Stomach (tissue), 9 donors: ENCODE data around the gene DNAH6. TPM values are rescaled to one million over a fixed set of nuclear protein-coding genes. Genes with fewer than 3 reads are reported as not detected.

Source experiments
- DNase-seq, 2 donors: peaks; one replicate each; pipeline versions ENCODE4 v3.0.0 to v3.0.0-alpha.2; 2013 to 2019
- H3K27ac ChIP-seq, 5 donors: fragments of 200-600 bp in 4 of 5; sonication (generic) in 4 of 5; one replicate each; pipeline ENCODE4 v1.5.1; 2013 to 2019; ENCODE audit warnings: mild to moderate bottlenecking in 1 of 5, moderate library complexity in 1 of 5
- H3K27me3 ChIP-seq, 3 donors: fragments of 200-600 bp; sonication (generic); one replicate each; pipeline ENCODE4 v1.5.1; 2017 to 2019; ENCODE audit warnings: mixed run types in 1 of 3
- H3K36me3 ChIP-seq, 4 donors: fragments of 200-600 bp; sonication (generic); 1 replicate in 3 of 4; 2 replicates in 1 of 4; pipeline ENCODE4 v1.5.1; 2016 to 2019
- H3K4me1 ChIP-seq, 4 donors: fragments of 200-600 bp; sonication (generic); one replicate each; pipeline ENCODE4 v1.5.1; 2016 to 2019
- H3K4me3 ChIP-seq, 4 donors: fragments of 200-600 bp; sonication (generic) in 3 of 4; one replicate each; pipeline ENCODE4 v1.5.1; 2016 to 2019; ENCODE audit warnings: mild to moderate bottlenecking in 1 of 4
- H3K9me3 ChIP-seq, 4 donors: fragments of 200-600 bp; sonication (generic); one replicate each; pipeline ENCODE4 v1.5.1; 2016 to 2019
- EP300 ChIP-seq: sonication (generic); formaldehyde crosslinking; IDR thresholded peaks from one replicate; pipeline ENCODE4 v1.6.1; 2017; ENCODE audit warnings: antibody characterized with exemption
- POLR2A ChIP-seq, 4 donors: fragments of 450-650 bp; IDR thresholded peaks; one replicate each; pipeline ENCODE4 v1.6.1; 2016; ENCODE audit warnings: antibody characterized with exemption in 4 of 4, control low read depth in 2 of 4, mild to moderate bottlenecking in 1 of 4, moderate library complexity in 1 of 4
- POLR2AphosphoS5 ChIP-seq, 3 donors: sonication (generic); formaldehyde crosslinking; IDR thresholded peaks; one replicate each; pipeline ENCODE4 v1.6.1; 2016; ENCODE audit warnings: antibody characterized with exemption in 3 of 3
- WGBS, 5 donors: extraction: QIAGEN DNeasy Blood & Tissue Kit in 3 of 5; methylation state at CpG; one replicate each; pipeline versions ENCODE4 v1.1.5 to v1.1.7; 2013 to 2018; 5-methylcytosine and 5-hydroxymethylcytosine counted together
- intact Hi-C: fragments of 100-400 bp; cut with DNase I; formaldehyde crosslinking; loops from one replicate; pipeline ENCODE4 v1.15.1; 2023; ENCODE audit warnings: low total_unique reads
- polyA plus RNA-seq, 3 donors: library from polyadenylated mRNA; stranded (reverse); fragments of 200-250 nt; gene quantifications; one replicate each; pipeline ENCODE4 v1.2.3, GENCODE V29; 2013
- total RNA-seq, 5 donors: library from RNA; depleted of rRNA; stranded (reverse); fragments of >200 nt; gene quantifications; one replicate each; pipeline versions ENCODE4 v1.1.0 to v1.2.3, GENCODE V29; 2014 to 2016
- TF ChIP-seq, protein P1 (sequence below), 7 experiments: fragments of 450-650 bp in 4 of 7; fragments of 200-600 bp in 3 of 7; sonication (generic) in 3 of 7; IDR thresholded peaks; one replicate each; pipeline ENCODE4 v1.5.1; 2016 to 2019; ENCODE audit warnings: antibody characterized with exemption in 7 of 7, control low read depth in 2 of 7, mild to moderate bottlenecking in 1 of 7
- donor health status: healthy with polysubstance abuse.
- donor health status: Bipolar disorder and iron deficiency.
- donor health status: healthy.

The DNAH6 gene
- total and polyA plus RNA-seq, 8 donors = 0.15 to 4.5 (median 0.44) TPM

DNA sequence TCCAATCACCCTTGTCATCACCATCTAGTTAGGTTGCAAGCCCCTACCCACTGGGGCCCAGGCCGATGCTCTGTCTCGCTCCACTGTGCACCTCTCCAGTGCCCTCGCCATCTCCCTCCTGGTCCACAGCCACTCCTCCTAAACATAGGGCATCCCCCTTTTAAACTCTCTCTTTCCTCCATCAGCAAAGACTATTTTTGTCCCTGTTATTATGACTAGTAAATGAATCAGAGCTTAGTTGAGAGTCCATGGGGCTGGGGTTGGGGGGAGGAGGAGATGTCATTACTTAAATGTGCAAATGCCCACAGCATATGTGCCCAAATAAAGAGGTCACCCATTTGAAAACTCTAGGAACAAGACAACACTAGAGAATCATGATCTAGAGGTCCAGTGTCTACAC is 197.1 kb downstream of the DNAH6 start:
- H3K4me1 ChIP-seq = no peaks in the 10 kb centered on the region
- no peak for DNase-seq
- no peak for TF ChIP-seq POLR2A (IDR thresholded peaks at IDR 0.05)
- TF ChIP-seq, protein P1, sequence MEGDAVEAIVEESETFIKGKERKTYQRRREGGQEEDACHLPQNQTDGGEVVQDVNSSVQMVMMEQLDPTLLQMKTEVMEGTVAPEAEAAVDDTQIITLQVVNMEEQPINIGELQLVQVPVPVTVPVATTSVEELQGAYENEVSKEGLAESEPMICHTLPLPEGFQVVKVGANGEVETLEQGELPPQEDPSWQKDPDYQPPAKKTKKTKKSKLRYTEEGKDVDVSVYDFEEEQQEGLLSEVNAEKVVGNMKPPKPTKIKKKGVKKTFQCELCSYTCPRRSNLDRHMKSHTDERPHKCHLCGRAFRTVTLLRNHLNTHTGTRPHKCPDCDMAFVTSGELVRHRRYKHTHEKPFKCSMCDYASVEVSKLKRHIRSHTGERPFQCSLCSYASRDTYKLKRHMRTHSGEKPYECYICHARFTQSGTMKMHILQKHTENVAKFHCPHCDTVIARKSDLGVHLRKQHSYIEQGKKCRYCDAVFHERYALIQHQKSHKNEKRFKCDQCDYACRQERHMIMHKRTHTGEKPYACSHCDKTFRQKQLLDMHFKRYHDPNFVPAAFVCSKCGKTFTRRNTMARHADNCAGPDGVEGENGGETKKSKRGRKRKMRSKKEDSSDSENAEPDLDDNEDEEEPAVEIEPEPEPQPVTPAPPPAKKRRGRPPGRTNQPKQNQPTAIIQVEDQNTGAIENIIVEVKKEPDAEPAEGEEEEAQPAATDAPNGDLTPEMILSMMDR (IDR thresholded peaks at IDR 0.05) = no peak
- no peak for TF ChIP-seq POLR2AphosphoS5 (IDR thresholded peaks at IDR 0.05)
- TF ChIP-seq EP300 = no peak
- no peak overlapping the region for H3K4me3 ChIP-seq
- no peak overlapping the region for H3K27ac ChIP-seq
- no peaks in the 10 kb centered on the region for H3K27me3 ChIP-seq
- no peaks in the 10 kb centered on the region for H3K36me3 ChIP-seq
- 98 to 100% (median 99%) methylated on average over 3 of the region's 3 CpGs for WGBS, 5 donors
- no peaks in the 10 kb centered on the region for H3K9me3 ChIP-seq
- intact Hi-C loops = no loop called here

DNA sequence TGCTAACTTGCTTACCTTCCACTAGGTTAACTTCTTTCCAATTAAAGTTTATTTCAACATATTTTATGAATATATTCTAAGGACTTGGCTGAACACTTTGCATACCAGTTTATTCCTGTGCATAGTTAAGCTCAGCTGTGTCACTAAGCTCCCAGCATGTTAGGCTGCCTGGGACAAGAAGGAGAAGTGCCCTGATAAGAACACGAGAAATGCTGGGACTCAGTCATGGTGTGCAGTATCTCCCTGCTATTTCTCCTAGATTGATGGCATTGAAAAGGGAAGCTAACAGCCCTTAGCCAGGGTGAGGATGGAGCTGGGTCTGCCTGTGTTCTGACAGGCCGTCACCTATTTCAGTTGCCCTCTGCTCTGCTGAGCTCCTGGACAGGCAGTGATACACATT is 200.3 kb downstream of the DNAH6 start:
- intact Hi-C loops = no loop called here
- no peaks in the 10 kb centered on the region for H3K4me1 ChIP-seq
- WGBS, 5 donors = 43 to 61% (median 50%) methylated on average over 2 of the region's 2 CpGs
- TF ChIP-seq POLR2AphosphoS5 (IDR thresholded peaks at IDR 0.05) = no peak
- TF ChIP-seq, protein P1 (IDR thresholded peaks at IDR 0.05) = no peak
- TF ChIP-seq POLR2A (IDR thresholded peaks at IDR 0.05) = no peak
- no peak for TF ChIP-seq EP300
- no peak overlapping the region for H3K27ac ChIP-seq
- no peak for DNase-seq
- H3K4me3 ChIP-seq = no peak overlapping the region
- no peaks in the 10 kb centered on the region for H3K27me3 ChIP-seq
- no peaks in the 10 kb centered on the region for H3K36me3 ChIP-seq
- no peaks in the 10 kb centered on the region for H3K9me3 ChIP-seq

DNA sequence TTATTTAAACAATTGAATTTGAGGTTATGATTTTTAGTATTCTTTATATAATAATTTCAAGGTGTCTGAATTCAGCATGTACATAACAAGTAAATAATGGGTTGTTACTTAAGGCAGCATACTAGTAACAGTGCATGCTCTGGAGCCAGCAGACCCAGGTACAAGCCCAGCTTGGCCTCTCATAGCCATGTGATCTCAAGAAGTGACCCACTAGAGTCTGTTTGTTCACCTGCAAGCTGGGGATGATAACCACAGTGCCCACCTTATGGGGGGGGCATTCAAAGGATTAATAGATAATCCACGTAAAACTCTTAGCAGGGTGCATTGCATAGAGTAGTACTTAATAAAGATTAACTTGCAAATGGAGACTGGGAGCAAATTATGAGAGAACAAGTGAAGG is 201.0 kb downstream of the DNAH6 start:
- H3K4me3 ChIP-seq = no peak overlapping the region
- H3K27ac ChIP-seq = no peak overlapping the region
- no peaks in the 10 kb centered on the region for H3K9me3 ChIP-seq
- WGBS, 5 donors = 67 to 91% (median 74%) methylated on average over 1 of the region's 1 CpG
- TF ChIP-seq, protein P1 (IDR thresholded peaks at IDR 0.05) = no peak
- no peak for TF ChIP-seq EP300
- no peak for TF ChIP-seq POLR2A (IDR thresholded peaks at IDR 0.05)
- TF ChIP-seq POLR2AphosphoS5 (IDR thresholded peaks at IDR 0.05) = no peak
- no peak for DNase-seq
- intact Hi-C loops = no loop called here
- H3K36me3 ChIP-seq = no peaks in the 10 kb centered on the region
- no peaks in the 10 kb centered on the region for H3K4me1 ChIP-seq
- no peaks in the 10 kb centered on the region for H3K27me3 ChIP-seq

DNA sequence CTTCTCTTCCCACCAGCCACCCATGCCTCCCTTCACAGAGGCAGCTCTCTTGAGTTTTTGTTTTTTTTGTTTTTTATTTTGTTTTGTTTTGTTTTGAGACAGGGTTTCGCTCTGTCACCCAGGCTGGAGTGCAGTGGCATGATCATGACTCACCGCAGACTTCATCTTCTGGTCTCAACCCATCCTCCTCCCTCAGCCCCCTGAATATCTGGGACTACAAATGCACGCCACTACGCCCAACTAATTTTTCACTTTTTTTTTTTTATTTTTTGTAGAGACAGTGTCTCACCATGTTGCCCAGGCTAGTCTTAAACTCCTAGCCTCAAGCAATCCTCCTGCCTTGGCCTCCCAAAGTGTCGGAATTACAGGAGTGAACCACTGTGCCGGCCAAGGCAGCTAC is 203.1 kb downstream of the DNAH6 start:
- H3K4me1 ChIP-seq = no peaks in the 10 kb centered on the region
- TF ChIP-seq EP300 = no peak
- TF ChIP-seq POLR2AphosphoS5 (IDR thresholded peaks at IDR 0.05) = no peak
- TF ChIP-seq, protein P1 (IDR thresholded peaks at IDR 0.05) = no peak
- no peak for TF ChIP-seq POLR2A (IDR thresholded peaks at IDR 0.05)
- no peak overlapping the region for H3K27ac ChIP-seq
- H3K4me3 ChIP-seq = no peak overlapping the region
- DNase-seq = no peak
- H3K9me3 ChIP-seq = no peaks in the 10 kb centered on the region
- H3K27me3 ChIP-seq = no peaks in the 10 kb centered on the region
- no peaks in the 10 kb centered on the region for H3K36me3 ChIP-seq
- intact Hi-C loops = no loop called here
- 91 to 97% (median 95%) methylated on average over 6 of the region's 6 CpGs for WGBS, 5 donors
